ENCODE results near the gene TRAPPC14. TPM values are rescaled to one million over a fixed set of nuclear protein-coding genes. Genes with fewer than 3 reads are reported as not detected.
A peak's percentile ranks its signal among the peaks of the same experiment; 100 is the strongest.
"Not testable (repeated sequence)": the region's sequence is repeated elsewhere in the genome, so short reads cannot be mapped to it uniquely, and the experiment has no call there.

TRAPPC14 gene
- total and polyA plus RNA-seq, 3 experiments from 2014 or later, result 3.4 to 33.2 (median 30.5) TPM

DNA sequence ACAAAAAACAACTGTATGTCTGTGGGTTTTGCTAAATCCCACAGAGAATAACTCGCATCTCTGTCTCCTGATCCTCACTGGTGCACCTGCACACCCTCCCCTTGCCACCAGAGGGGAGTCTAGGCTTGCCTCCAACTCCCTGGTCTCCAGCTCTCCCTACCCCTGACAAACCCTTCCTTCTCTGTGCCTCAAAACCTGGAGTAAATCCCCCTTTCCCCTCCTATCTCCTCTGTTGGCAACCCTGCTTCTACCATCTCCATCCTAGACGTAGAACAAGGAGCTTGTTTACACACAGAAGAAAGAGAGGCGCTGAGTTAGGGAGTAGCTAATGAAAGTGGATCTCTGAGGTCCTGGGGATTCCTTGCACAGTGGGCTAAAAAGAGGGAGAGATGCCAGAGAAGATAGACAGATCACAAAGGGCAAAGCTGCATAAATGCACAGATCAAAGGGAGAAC lies 25.8 kb downstream of the TRAPPC14 start:
- no peaks in the 10 kb centered on the region for H3K27me3 Mint-ChIP-seq
- H3K27ac Mint-ChIP-seq, result peak overlapping the region in 3 of 8 donors; percentile 25 to 51 (median 50)
- H3K9me3 Mint-ChIP-seq, result no peaks in the 10 kb centered on the region
- no peaks in the 10 kb centered on the region for H3K9me3 ChIP-seq (ENCODE audit: low read length)
- no peaks in the 10 kb centered on the region for H3K36me3 Mint-ChIP-seq
- DNase-seq, result peak; percentile 34 to 73 (median 46)
- H3K27ac ChIP-seq (ENCODE audit: low read depth, low read length), result no peak overlapping the region
- H3K36me3 ChIP-seq (ENCODE audit: insufficient read depth, low read length), result no peaks in the 10 kb centered on the region
- POLR2A ChIA-PET, result interaction anchor here (0.5 kb wide), 2 partner anchors 476 to 670 kb away, joined by 3 to 7 read pairs; no protein-coding TSS in a partner anchor
- peaks cover 19% of the 10 kb centered on the region for H3K4me1 ChIP-seq (ENCODE audit: insufficient read depth, low read length)
- peak overlapping the region in 2 of 7 donors; percentile 10 to 29 for H3K4me3 Mint-ChIP-seq
- H3K27me3 ChIP-seq (ENCODE audit: insufficient read depth, low read length, poor library complexity, severe bottlenecking), result no peaks in the 10 kb centered on the region
- peaks cover 13 to 25% (median 17%) of the 10 kb centered on the region in 3 donors for H3K4me1 Mint-ChIP-seq
- H3K4me3 ChIP-seq (ENCODE audit: low read length), result no peak overlapping the region
- CTCF ChIA-PET, result interaction anchor here (0.6 to 7.9 kb wide), 35 partner anchors 9 to 314 kb away, joined by 3 to 88 read pairs (median 5); partner anchors contain the start of genes AP4M1, COPS6, GAL3ST4 and GPC2

GRCh38 chr7:100132126-100132525 lies 26.4 kb downstream of the TRAPPC14 start:
- Histone ChIP-seq H3K9me3 (ENCODE audit: low read length) (no peaks in the 10 kb centered on the region), H3K27me3 (ENCODE audit: insufficient read depth, low read length, poor library complexity, severe bottlenecking) (no peaks in the 10 kb centered on the region), H3K4me1 (ENCODE audit: insufficient read depth, low read length) (peaks cover 20% of the 10 kb centered on the region), H3K4me3 (ENCODE audit: low read length) (no peak overlapping the region), H3K36me3 (ENCODE audit: insufficient read depth, low read length) (no peaks in the 10 kb centered on the region), H3K27ac (ENCODE audit: low read depth, low read length) (no peak overlapping the region)
- H3K36me3 Mint-ChIP-seq, result peaks cover 0 to under 1% (median 0%) of the 10 kb centered on the region in 3 donors
- no peaks in the 10 kb centered on the region for H3K27me3 Mint-ChIP-seq
- POLR2A ChIA-PET, result interaction anchor here (0.5 kb wide), 1 partner anchor 477 kb away, joined by 7 read pairs; no protein-coding TSS in a partner anchor
- CTCF ChIA-PET, result interaction anchor here (0.9 to 7.9 kb wide), 24 partner anchors 8 to 280 kb away, joined by 3 to 88 read pairs (median 5); partner anchors contain the start of genes COPS6, GAL3ST4, GPC2 and LAMTOR4
- peaks cover 13 to 27% (median 17%) of the 10 kb centered on the region in 3 donors for H3K4me1 Mint-ChIP-seq
- peak overlapping the region in 2 of 8 donors; percentile 23 to 50 for H3K27ac Mint-ChIP-seq
- peak overlapping the region in 1 of 7 donors; percentile 29 for H3K4me3 Mint-ChIP-seq
- H3K9me3 Mint-ChIP-seq, result no peaks in the 10 kb centered on the region
- no peak for DNase-seq

GRCh38 chr7:100130608-100131453 lies 27.7 kb downstream of the TRAPPC14 start:
- H3K36me3 Mint-ChIP-seq, result peaks cover 0 to 10% (median 0%) of the 10 kb centered on the region in 3 donors
- H3K27me3 ChIP-seq (ENCODE audit: insufficient read depth, low read length, poor library complexity, severe bottlenecking), result no peaks in the 10 kb centered on the region
- H3K9me3 ChIP-seq (ENCODE audit: low read length), result no peaks in the 10 kb centered on the region
- CTCF ChIA-PET, result interaction anchor here (0.5 to 7.9 kb wide), 33 partner anchors 7 to 1147 kb away, joined by 3 to 88 read pairs (median 4); partner anchors contain the start of genes AP4M1, CNPY4, GPC2 and LAMTOR4
- peaks cover 21 to 39% (median 23%) of the 10 kb centered on the region in 3 donors for H3K4me1 Mint-ChIP-seq
- H3K4me3 ChIP-seq (ENCODE audit: low read length), result peak overlapping the region; percentile 23
- H3K4me3 Mint-ChIP-seq, result peak overlapping the region in 2 of 7 donors; percentile 56 to 69
- H3K9me3 Mint-ChIP-seq, result no peaks in the 10 kb centered on the region
- POLR2A ChIA-PET, result interaction anchor here (0.5 to 1.3 kb wide), 6 partner anchors 11 to 403 kb away, joined by 3 to 8 read pairs (median 4); partner anchors contain the start of genes GPC2 and STAG3
- peak; percentile 72 to 85 (median 81) for DNase-seq
- H3K27ac Mint-ChIP-seq, result peak overlapping the region in 2 of 8 donors; percentile 60 to 75
- peaks cover 20% of the 10 kb centered on the region for H3K4me1 ChIP-seq (ENCODE audit: insufficient read depth, low read length)
- no peaks in the 10 kb centered on the region for H3K36me3 ChIP-seq (ENCODE audit: insufficient read depth, low read length)
- H3K27me3 Mint-ChIP-seq, result peaks cover 0 to 2% of the 10 kb centered on the region in 2 donors
- no peak overlapping the region for H3K27ac ChIP-seq (ENCODE audit: low read depth, low read length)

DNA sequence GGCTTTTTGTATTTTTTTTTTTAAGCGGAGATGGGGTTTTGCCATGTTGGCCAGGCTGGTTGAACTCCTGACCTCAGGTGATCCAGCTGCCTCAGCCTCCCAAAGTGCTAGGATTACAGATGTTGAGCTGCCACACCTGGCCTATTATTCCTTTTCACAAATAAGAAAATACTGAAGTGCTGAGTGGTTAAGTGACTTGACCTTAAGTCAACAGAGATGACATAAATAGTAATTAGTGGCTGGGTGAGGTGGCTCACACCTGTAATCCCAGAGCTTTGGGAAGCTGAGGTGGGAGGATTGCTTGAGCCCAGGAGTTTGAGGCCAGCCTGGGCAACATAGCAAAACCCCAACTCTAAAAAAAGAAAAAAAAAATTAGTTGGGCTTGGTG lies 28.3 kb downstream of the TRAPPC14 start:
- peaks cover 24% of the 10 kb centered on the region for H3K4me1 ChIP-seq (ENCODE audit: insufficient read depth, low read length)
- not testable (repeated sequence) for H3K27me3 Mint-ChIP-seq; H3K27ac Mint-ChIP-seq; H3K9me3 ChIP-seq (ENCODE audit: low read length); H3K4me3 ChIP-seq (ENCODE audit: low read length); H3K9me3 Mint-ChIP-seq; H3K4me3 Mint-ChIP-seq; H3K36me3 ChIP-seq (ENCODE audit: insufficient read depth, low read length); H3K27ac ChIP-seq (ENCODE audit: low read depth, low read length); H3K27me3 ChIP-seq (ENCODE audit: insufficient read depth, low read length, poor library complexity, severe bottlenecking); DNase-seq
- H3K36me3 Mint-ChIP-seq, result peaks cover 0 to 10% (median 0%) of the 10 kb centered on the region in 3 donors
- H3K4me1 Mint-ChIP-seq, result peaks cover 25 to 46% (median 28%) of the 10 kb centered on the region in 3 donors
- CTCF ChIA-PET, result interaction anchor here (0.6 to 7.9 kb wide), 25 partner anchors 8 to 295 kb away, joined by 3 to 88 read pairs (median 4); partner anchors contain the start of genes AP4M1, CNPY4, GPC2 and LAMTOR4
- POLR2A ChIA-PET, result interaction anchor here (0.5 to 1.3 kb wide), 4 partner anchors 15 to 404 kb away, joined by 3 to 4 read pairs (median 3); partner anchors contain the start of genes GPC2 and STAG3

GRCh38 chr7:100128637-100128963 lies 29.9 kb downstream of the TRAPPC14 start:
- Histone ChIP-seq H3K27ac (ENCODE audit: low read depth, low read length) (no peak overlapping the region), H3K4me3 (ENCODE audit: low read length) (no peak overlapping the region), H3K36me3 (ENCODE audit: insufficient read depth, low read length) (no peaks in the 10 kb centered on the region), H3K9me3 (ENCODE audit: low read length) (no peaks in the 10 kb centered on the region), H3K4me1 (ENCODE audit: insufficient read depth, low read length) (peaks cover 31% of the 10 kb centered on the region), H3K27me3 (ENCODE audit: insufficient read depth, low read length, poor library complexity, severe bottlenecking) (no peaks in the 10 kb centered on the region)
- Mint-ChIP-seq H3K36me3 (peaks cover 0 to 24% (median 3%) of the 10 kb centered on the region in 3 donors), H3K4me1 (peaks cover 33 to 57% (median 39%) of the 10 kb centered on the region in 3 donors), H3K4me3 (peak overlapping the region; percentile 73 to 99 (median 84)), H3K9me3 (no peaks in the 10 kb centered on the region), H3K27ac (peak overlapping the region in 4 of 8 donors; percentile 75 to 85 (median 82)), H3K27me3 (peaks cover 0 to 2% of the 10 kb centered on the region in 2 donors)
- CTCF ChIA-PET, result interaction anchor here (0.7 to 7.9 kb wide), 13 partner anchors 10 to 300 kb away, joined by 3 to 88 read pairs (median 6); partner anchors contain the start of genes AP4M1, GPC2, MCM7 and PVRIG
- POLR2A ChIA-PET, result interaction anchor here (0.5 to 4.7 kb wide), 3 partner anchors 9 to 102 kb away, joined by 3 to 50 read pairs (median 3); partner anchors contain the start of genes AP4M1 and MCM7
- DNase-seq, result no peak

DNA sequence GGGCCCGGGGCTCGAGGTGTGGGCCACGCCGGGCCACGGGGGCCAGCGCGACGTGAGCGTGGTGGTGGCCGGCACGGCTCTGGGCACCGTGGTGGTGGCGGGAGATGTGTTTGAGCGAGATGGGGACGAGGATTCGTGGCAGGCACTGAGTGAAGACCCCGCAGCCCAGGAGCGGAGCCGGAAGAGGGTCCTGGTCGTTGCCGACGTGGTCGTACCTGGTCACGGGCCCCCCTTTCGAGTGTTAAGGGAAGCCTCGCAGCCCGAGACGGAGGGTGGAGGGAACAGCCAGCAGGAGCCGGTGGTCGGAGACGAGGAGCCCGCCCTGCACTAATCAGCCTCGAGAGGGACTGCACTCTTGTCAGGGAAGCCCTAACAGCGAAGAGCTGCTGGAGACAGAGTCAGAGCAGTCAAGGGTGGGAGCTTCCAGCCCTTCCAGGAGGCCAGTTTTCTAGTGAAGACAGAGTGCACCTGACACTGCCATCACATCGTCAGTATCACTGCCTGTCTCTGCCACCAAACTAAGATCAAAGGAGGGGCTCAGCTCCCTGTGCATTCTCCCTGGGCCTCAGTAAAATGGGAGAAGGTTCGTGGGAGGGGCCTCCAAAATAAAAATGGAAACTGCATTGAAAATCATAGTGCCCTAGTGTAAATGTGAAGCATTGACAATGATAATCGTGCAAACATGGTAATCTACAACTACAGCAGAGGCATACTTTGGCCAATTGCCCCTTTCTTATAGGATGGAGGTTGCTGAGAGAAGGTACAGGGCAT lies 30.5 kb downstream of the TRAPPC14 start:
- H3K4me1 ChIP-seq (ENCODE audit: insufficient read depth, low read length), result peaks cover 31% of the 10 kb centered on the region
- H3K4me1 Mint-ChIP-seq, result peaks cover 33 to 57% (median 39%) of the 10 kb centered on the region in 3 donors

More for the DNA sequence above, 30.5 kb downstream of the TRAPPC14 start:
- Mint-ChIP-seq H3K36me3 (peaks cover 0 to 26% (median 3%) of the 10 kb centered on the region in 3 donors), H3K9me3 (no peaks in the 10 kb centered on the region), H3K27ac (peak overlapping the region; percentile 61 to 85 (median 81)), H3K4me3 (peak overlapping the region; percentile 73 to 99 (median 84)), H3K27me3 (peaks cover 0 to 2% of the 10 kb centered on the region in 2 donors)
- H3K4me3 ChIP-seq (ENCODE audit: low read length), result peak overlapping the region; percentile 90
- ChIA-PET CTCF (interaction anchor here (1.3 to 7.9 kb wide), 9 partner anchors 10 to 215 kb away, joined by 3 to 88 read pairs (median 7); partner anchors contain the start of genes AP4M1, MCM7 and PVRIG), POLR2A (interaction anchor here (0.5 to 4.7 kb wide), 3 partner anchors 8 to 102 kb away, joined by 3 to 50 read pairs (median 3); partner anchors contain the start of genes AP4M1 and MCM7)
- no peaks in the 10 kb centered on the region for H3K36me3 ChIP-seq (ENCODE audit: insufficient read depth, low read length)
- no peaks in the 10 kb centered on the region for H3K9me3 ChIP-seq (ENCODE audit: low read length)
- H3K27me3 ChIP-seq (ENCODE audit: insufficient read depth, low read length, poor library complexity, severe bottlenecking), result no peaks in the 10 kb centered on the region
- H3K27ac ChIP-seq (ENCODE audit: low read depth, low read length), result peak overlapping the region; percentile 98
- DNase-seq, result peak in 2 of 5 donors; percentile 9 to 19

Data from CD8-positive, alpha-beta memory T cell (primary cell).